Measurements from ENCODE around the gene YRDC.
"Not testable (repeated sequence)": the region's sequence is repeated elsewhere in the genome, so short reads cannot be mapped to it uniquely, and the experiment has no call there.

YRDC gene

GRCh38 chr1:37821481-37821880 is 13.5 kb upstream of the YRDC start:
- DNase-seq (ENCODE audit: low read depth) = no peak

GRCh38 chr1:37817481-37817880 is 9.5 kb upstream of the YRDC start:
- DNase-seq (ENCODE audit: low read depth) = no peak

GRCh38 chr1:37814252-37814651 is 6.2 kb upstream of the YRDC start:
- DNase-seq (ENCODE audit: low read depth) = no peak

- DNase-seq (ENCODE audit: low read depth) = no peak
Measured at GRCh38 chr1:37813529-37814145, 5.6 kb upstream of the YRDC start.

GRCh38 chr1:37811027-37811655 is 3.1 kb upstream of the YRDC start:
- DNase-seq (ENCODE audit: low read depth) = peak; percentile 35

GRCh38 chr1:37809942-37810341 is 1.9 kb upstream of the YRDC start:
- no peak for DNase-seq (ENCODE audit: low read depth)

GRCh38 chr1:37808369-37809319 is 636 bp upstream of the YRDC start:
- no peak for DNase-seq (ENCODE audit: low read depth)

GRCh38 chr1:37807220-37807554 is 821 bp downstream of the YRDC start:
- DNase-seq (ENCODE audit: low read depth) = no peak

- no peak for DNase-seq (ENCODE audit: low read depth)
Measured at GRCh38 chr1:37802439-37802838, 5.6 kb downstream of the YRDC start.

GRCh38 chr1:37797750-37798345 is 10.2 kb downstream of the YRDC start:
- DNase-seq (ENCODE audit: low read depth) = no peak

- DNase-seq (ENCODE audit: low read depth) = peak; percentile 20
Measured at GRCh38 chr1:37795340-37796125, 12.5 kb downstream of the YRDC start.

- no peak for DNase-seq (ENCODE audit: low read depth)
Measured at GRCh38 chr1:37794372-37795339, 13.4 kb downstream of the YRDC start.

- no peak for DNase-seq (ENCODE audit: low read depth)
Measured at GRCh38 chr1:37793773-37794371, 14.1 kb downstream of the YRDC start, which contains the start of gene MANEAL. TSS of gene MANEAL (plus strand) at chr1:37793847. CDS start at chr1:37794183, 336 bp downstream.

GRCh38 chr1:37792943-37793686 is 14.9 kb downstream of the YRDC start:
- DNase-seq (ENCODE audit: low read depth) = no peak

GRCh38 chr1:37782491-37782890 is 25.5 kb downstream of the YRDC start:
- no peak for DNase-seq (ENCODE audit: low read depth)

GRCh38 chr1:37778654-37779053 is 29.4 kb downstream of the YRDC start:
- DNase-seq (ENCODE audit: low read depth) = no peak

GRCh38 chr1:37776946-37777516 is 31.0 kb downstream of the YRDC start:
- no peak for DNase-seq (ENCODE audit: low read depth)

GRCh38 chr1:37771440-37771839 is 36.6 kb downstream of the YRDC start:
- DNase-seq (ENCODE audit: low read depth) = not testable (repeated sequence)

- DNase-seq (ENCODE audit: low read depth) = no peak
Measured at GRCh38 chr1:37767488-37767887, 40.5 kb downstream of the YRDC start.

All from activated T-helper 1 cell treated with Interleukin-2 at 50 U/mL for 16 hours (primary cell).